GM19193 (cell line): ENCODE results near the gene ZNF394.

Source experiments
- POLR2A ChIP-seq: IDR thresholded peaks from 4 replicates; pipeline ENCODE4 v1.6.1; 2011; ENCODE audit not compliant: insufficient read depth, insufficient read length; ENCODE audit errors: extremely low read depth

Gene ZNF394

GRCh38 chr7:99499721-99500636 is at the start of gene ZNF394:
TSS of gene ZNF394 (minus strand) at chr7:99500281. CDS start at chr7:99500093, 188 bp downstream.
- peak; percentile 85 for TF ChIP-seq POLR2A

- no peak for TF ChIP-seq POLR2A
Measured at GRCh38 chr7:99543916-99544315, 43.8 kb upstream of the ZNF394 start.

GRCh38 chr7:99543081-99543671 is 43.1 kb upstream of the ZNF394 start:
- TF ChIP-seq POLR2A: no peak

DNA sequence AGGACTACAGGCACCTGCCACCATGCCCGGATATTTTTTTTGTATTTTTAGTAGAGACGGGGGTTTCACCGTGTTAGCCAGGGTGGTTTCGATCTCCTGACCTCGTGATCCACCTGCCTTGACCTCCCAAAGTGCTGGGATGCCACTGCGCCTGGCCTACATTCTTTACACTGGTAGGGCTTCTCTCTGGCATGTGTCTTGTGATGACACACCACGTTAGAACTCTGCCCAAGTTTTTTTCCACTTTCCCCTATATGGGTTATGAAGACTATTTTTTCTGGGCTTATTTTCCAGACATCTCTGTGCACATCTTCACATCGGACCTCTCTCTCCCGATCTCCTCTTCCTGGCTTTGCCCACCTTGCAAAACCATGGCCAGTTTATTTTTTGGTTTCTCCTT is 41.1 kb upstream of the ZNF394 start:
- TF ChIP-seq POLR2A: no peak

GRCh38 chr7:99540542-99540941 is 40.5 kb upstream of the ZNF394 start:
- no peak for TF ChIP-seq POLR2A

GRCh38 chr7:99539213-99539811 is 39.2 kb upstream of the ZNF394 start:
- TF ChIP-seq POLR2A: no peak

DNA sequence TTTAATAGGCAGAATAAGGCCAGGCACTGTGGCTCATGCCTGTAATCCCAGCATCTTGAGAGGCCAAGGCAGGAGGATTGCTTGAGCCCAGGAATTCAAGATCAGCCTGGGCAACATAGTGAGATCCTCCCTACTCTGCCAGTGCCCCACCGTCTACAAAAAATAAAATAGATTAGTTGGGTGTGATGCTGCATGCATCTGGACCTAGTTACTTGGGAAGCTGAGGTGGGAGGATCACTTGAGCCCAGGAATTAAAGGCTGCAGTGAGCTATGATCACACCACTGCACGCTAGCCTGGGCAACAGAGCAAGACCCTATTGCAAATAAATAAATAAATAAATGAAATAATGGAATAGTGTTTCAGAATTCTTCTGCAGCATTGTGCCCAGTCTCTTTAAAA is 35.6 kb upstream of the ZNF394 start:
- TF ChIP-seq POLR2A: no peak

DNA sequence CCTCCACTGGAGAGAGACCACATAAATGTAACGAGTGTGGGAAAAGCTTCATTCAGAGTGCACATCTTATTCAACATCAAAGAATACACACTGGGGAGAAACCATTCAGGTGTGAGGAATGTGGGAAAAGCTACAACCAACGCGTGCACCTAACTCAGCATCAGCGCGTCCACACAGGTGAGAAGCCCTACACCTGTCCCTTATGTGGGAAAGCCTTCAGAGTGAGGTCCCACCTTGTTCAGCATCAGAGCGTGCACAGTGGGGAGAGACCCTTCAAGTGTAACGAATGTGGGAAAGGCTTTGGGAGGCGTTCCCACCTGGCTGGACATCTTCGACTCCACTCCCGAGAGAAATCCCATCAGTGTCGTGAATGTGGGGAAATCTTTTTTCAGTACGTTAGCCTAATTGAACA is 31.3 kb upstream of the ZNF394 start:
- no peak for TF ChIP-seq POLR2A

- no peak for TF ChIP-seq POLR2A
Measured at GRCh38 chr7:99525713-99526440, 25.8 kb upstream of the ZNF394 start.

DNA sequence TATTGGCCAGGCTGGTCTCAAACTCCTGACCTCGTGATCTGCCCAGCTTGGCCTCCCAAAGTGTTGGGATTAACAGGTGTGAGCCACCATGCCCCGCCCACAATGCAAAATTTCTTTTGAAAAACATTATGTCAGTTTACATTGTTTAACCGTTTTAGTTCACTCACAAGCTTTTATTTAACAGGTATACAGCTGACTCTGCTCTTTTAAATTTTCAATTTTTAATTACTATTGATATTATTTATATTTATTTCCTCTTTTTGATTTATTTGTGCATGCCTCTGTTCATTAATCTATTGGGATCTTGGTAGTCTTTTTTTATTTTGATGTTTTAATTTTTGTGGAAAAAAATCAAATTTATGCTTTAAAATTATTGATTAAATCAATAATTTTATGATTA is 21.3 kb upstream of the ZNF394 start:
- no peak for TF ChIP-seq POLR2A

- no peak for TF ChIP-seq POLR2A
Measured at GRCh38 chr7:99514050-99514449, 14.0 kb upstream of the ZNF394 start.

- no peak for TF ChIP-seq POLR2A
Measured at GRCh38 chr7:99505324-99505662, 5.2 kb upstream of the ZNF394 start.

DNA sequence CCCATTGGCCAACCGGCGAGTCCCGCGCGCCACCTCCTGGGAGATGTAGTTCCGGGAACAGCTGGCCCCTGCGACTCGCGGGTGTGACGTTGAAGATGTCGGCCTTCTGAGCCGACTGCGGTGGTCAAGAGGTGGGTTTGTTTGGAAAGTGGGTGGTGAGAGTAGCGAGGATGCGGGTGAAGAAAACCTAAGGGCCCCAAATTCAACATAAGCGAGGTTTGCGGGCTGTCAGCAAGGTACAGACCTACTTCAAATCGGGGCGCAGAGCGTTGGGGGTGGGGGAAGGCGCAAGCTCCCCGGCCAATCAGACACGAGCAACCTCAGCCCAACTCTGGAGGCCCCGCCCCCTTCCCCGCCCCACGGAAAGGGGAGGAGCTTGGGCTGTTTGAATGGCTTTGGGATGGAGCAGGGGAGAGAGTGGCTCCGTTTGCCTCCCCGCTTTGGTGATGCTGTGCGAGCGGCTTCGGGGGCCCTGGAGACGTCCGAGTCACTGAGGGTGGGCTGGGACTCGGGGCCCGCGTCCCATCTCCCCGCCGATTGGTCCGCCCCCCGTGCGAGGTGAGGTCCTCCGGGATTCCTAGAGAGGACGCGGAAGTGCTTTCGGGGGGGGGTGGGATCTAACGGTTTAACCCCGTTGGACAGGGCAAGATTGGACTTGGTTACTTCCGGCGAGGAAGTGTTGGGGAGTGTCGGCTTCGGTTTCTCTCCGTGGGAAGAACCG is 4.7 kb upstream of the ZNF394 start, which contains the start of gene ZKSCAN5:
TSS of gene ZKSCAN5 (plus strand) at position 60 of the 721 bp plus-strand sequence. CDS start 1,383 bp downstream, outside the sequence.
- TF ChIP-seq POLR2A: peak; percentile 78

DNA sequence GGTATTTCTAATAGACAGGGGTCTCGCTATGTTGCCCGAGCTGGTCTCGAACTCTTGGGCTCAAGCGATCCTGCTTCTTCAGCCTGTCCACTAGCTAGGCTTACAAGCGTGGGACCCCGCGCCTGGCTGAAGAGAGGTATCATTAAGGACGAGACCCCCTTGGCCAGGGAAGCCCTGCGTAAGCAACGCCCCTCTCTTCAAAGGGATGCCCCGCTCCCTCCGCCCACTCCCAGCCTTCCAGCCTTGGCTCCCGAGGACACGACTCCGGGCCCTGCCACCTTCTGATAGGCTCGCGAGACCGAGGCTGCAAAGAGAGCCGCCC is 4.2 kb upstream of the ZNF394 start:
- no peak for TF ChIP-seq POLR2A

- no peak for TF ChIP-seq POLR2A
Measured at GRCh38 chr7:99500637-99501009, 542 bp upstream of the ZNF394 start.
